Adrenal gland (tissue), 12 donors: ENCODE results near the gene ARL4A. TPM values are rescaled to one million over a fixed set of nuclear protein-coding genes. Genes with fewer than 3 reads are reported as not detected.

Source experiments
- DNase-seq, 7 donors: peaks; one replicate each; pipeline ENCODE4 v3.0.0-alpha.2; 2019 to 2020
- H3K27ac ChIP-seq, 5 donors: fragments of 200-600 bp; sonication (generic) in 4 of 5; 1 replicate in 3 of 5; 2 replicates in 2 of 5; pipeline versions ENCODE4 v1.5.1 to v1.8.0; 2016 to 2020; ENCODE audit warnings: mild to moderate bottlenecking in 1 of 5
- H3K27me3 ChIP-seq: fragments of 200-600 bp; 2 replicates; pipeline ENCODE4 v1.8.0; 2021
- H3K36me3 ChIP-seq, 2 donors: fragments of 200-600 bp; replicated peaks in 1 of 2; 1 replicate in 1 of 2; 2 replicates in 1 of 2; pipeline versions ENCODE4 v1.5.1 to v1.8.0; 2018 to 2022
- H3K4me1 ChIP-seq, 2 donors: fragments of 200-600 bp; replicated peaks in 1 of 2; 1 replicate in 1 of 2; 2 replicates in 1 of 2; pipeline versions ENCODE4 v1.5.1 to v1.8.0; 2018 to 2021
- H3K4me3 ChIP-seq, 4 donors: fragments of 200-600 bp; sonication (generic) in 3 of 4; one replicate each; pipeline ENCODE4 v1.5.1; 2016 to 2018
- H3K9me3 ChIP-seq, 3 donors: fragments of 200-600 bp; sonication (generic) in 1 of 3; replicated peaks in 1 of 3; 1 replicate in 2 of 3; 2 replicates in 1 of 3; pipeline versions ENCODE4 v1.5.1 to v1.8.0; 2016 to 2021
- POLR2A ChIP-seq, 2 donors: fragments of 450-650 bp; IDR thresholded peaks; one replicate each; pipeline ENCODE4 v1.6.1; 2017; ENCODE audit warnings: antibody characterized with exemption in 2 of 2, mild to moderate bottlenecking in 2 of 2, moderate library complexity in 1 of 2
- WGBS, 4 donors: extraction: QIAGEN DNeasy Blood & Tissue Kit in 2 of 4; methylation state at CpG; one replicate each; pipeline versions ENCODE4 v1.1.5 to v1.1.7; 2013 to 2017; 5-methylcytosine and 5-hydroxymethylcytosine counted together
- intact Hi-C, 2 donors: fragments of 100-400 bp; cut with DNase I; formaldehyde crosslinking; loops; one replicate each; pipeline versions ENCODE4 v1.14.1 to v1.15.0; 2022 to 2023
- polyA plus RNA-seq, 3 donors: library from polyadenylated mRNA; stranded (reverse); fragments of 200-250 nt in 2 of 3; fragments of 350-450 nt in 1 of 3; fragmentation: Illumina TruSeq in 1 of 3; extraction: RNeasy Lipid Tissue Mini Kit (QIAGEN cat#74804) in 1 of 3; gene quantifications; one replicate each; pipeline ENCODE4 v1.2.3, GENCODE V29; 2013 to 2014
- total RNA-seq, 9 donors: library from RNA; depleted of rRNA in 4 of 9; stranded (reverse); fragments of >200 nt in 4 of 9; fragments of 120-200 nt in 1 of 9; fragmentation: NEBNext Ultra II Directional in 1 of 9; extraction: Animal tissue kit (Norgen Biotek cat#: 25700) in 1 of 9; gene quantifications; one replicate each; pipeline versions ENCODE4 v1.1.0 to v1.2.4, GENCODE V29; 2013 to 2023
- TF ChIP-seq, protein P1 (sequence below), 6 experiments: fragments of 450-650 bp in 4 of 6; fragments of 200-600 bp in 2 of 6; sonication (generic) in 1 of 6; IDR thresholded peaks; 1 replicate in 5 of 6; 2 replicates in 1 of 6; pipeline versions ENCODE4 v1.5.1 to v1.8.0; 2016 to 2021; ENCODE audit warnings: antibody characterized with exemption in 6 of 6, mild to moderate bottlenecking in 2 of 6, moderate library complexity in 1 of 6
- donor health status: healthy with polysubstance abuse.
- donor health status: Bipolar disorder and iron deficiency.
- donor health status: DM: yes; HTN: yes; CAD: no.
- donor health status: DM: no; HTN: no; CAD: no.
- donor health status: DM: no; HTN: no; CAD: no.
- donor health status: DM: yes; HTN: yes; CAD: no.

The ARL4A gene
- total and polyA plus RNA-seq, 12 donors: 7.7 to 27.8 (median 10.1) TPM

DNA sequence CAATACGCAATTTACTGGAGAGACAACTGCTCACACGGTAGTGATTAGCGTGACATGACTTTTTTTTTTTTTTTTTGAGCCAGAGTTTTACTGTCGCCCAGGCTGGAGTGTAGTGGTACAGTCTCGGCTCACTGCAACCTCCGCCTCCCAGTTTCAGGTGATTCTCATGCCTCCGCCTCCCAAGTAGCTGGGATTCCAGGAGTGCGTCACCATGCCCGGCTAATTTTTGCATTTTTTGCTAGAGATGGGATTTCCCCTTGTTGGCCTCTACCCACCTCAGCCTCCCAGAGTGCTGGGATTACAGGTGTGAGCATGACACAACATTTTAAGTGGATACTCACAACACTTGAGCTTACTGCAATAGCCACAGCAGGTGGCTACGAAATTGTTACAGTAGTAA lies 11.9 kb downstream of the ARL4A start:
- Histone ChIP-seq H3K4me1 (no peaks in the 10 kb centered on the region), H3K36me3 (no peaks in the 10 kb centered on the region), H3K27ac (no peak overlapping the region), H3K9me3 (no peaks in the 10 kb centered on the region), H3K4me3 (no peak overlapping the region), H3K27me3 (no peaks in the 10 kb centered on the region)
- no peak for TF ChIP-seq POLR2A (IDR thresholded peaks at IDR 0.05)
- TF ChIP-seq, protein P1, sequence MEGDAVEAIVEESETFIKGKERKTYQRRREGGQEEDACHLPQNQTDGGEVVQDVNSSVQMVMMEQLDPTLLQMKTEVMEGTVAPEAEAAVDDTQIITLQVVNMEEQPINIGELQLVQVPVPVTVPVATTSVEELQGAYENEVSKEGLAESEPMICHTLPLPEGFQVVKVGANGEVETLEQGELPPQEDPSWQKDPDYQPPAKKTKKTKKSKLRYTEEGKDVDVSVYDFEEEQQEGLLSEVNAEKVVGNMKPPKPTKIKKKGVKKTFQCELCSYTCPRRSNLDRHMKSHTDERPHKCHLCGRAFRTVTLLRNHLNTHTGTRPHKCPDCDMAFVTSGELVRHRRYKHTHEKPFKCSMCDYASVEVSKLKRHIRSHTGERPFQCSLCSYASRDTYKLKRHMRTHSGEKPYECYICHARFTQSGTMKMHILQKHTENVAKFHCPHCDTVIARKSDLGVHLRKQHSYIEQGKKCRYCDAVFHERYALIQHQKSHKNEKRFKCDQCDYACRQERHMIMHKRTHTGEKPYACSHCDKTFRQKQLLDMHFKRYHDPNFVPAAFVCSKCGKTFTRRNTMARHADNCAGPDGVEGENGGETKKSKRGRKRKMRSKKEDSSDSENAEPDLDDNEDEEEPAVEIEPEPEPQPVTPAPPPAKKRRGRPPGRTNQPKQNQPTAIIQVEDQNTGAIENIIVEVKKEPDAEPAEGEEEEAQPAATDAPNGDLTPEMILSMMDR (IDR thresholded peaks at IDR 0.05): no peak
- 91 to 97% (median 95%) methylated on average over 10 of the region's 10 CpGs for WGBS, 4 donors
- no peak for DNase-seq
- intact Hi-C loops: no loop called here

DNA sequence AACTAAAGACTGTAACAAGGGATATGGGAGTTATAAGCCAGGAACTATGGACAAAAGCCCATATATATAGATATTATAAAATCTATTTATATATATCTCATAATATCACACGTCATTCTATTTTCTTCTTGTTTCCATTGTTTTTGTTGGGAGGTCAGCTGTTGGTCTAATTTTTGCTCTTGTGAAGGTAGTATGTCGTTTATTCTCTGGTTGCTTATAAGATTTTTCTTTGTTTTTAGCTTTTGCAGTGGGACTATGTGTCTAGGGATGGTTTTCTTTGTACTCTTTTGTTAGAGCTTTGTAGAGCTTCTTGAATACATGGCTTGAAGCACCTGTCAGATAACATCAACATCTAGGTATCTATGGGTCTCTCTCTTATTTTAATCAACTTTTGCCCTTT lies 14.0 kb downstream of the ARL4A start:
- Histone ChIP-seq H3K27me3 (no peaks in the 10 kb centered on the region), H3K4me3 (no peak overlapping the region), H3K27ac (no peak overlapping the region), H3K36me3 (no peaks in the 10 kb centered on the region), H3K4me1 (no peaks in the 10 kb centered on the region), H3K9me3 (no peaks in the 10 kb centered on the region)
- intact Hi-C loops: no loop called here
- TF ChIP-seq, protein P1 (IDR thresholded peaks at IDR 0.05): no peak
- TF ChIP-seq POLR2A (IDR thresholded peaks at IDR 0.05): no peak
- no peak for DNase-seq
- 78 to 93% (median 82%) methylated on average over 2 of the region's 2 CpGs for WGBS, 4 donors

DNA sequence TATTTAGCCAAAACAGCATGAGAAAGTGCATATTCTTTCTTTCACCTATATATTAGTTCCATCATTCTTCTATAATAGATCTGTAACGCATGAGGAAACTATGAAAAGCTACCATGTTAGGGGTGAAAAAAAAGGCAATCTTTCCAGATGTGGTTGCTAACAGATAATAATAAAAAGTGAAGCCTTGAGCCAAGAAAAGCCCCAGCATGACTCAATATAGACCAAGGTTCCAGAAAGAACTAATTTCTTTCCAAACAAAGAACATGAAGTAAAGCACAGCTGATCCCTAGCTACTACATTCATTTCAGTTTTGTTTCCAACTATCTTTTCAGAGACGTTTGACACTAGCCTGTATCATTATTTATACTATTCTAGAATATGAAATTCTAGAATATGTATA lies 16.4 kb downstream of the ARL4A start:
- no peak for DNase-seq
- H3K4me1 ChIP-seq: no peaks in the 10 kb centered on the region
- intact Hi-C loops: no loop called here
- H3K27ac ChIP-seq: no peak overlapping the region
- no peaks in the 10 kb centered on the region for H3K27me3 ChIP-seq
- H3K4me3 ChIP-seq: no peak overlapping the region
- H3K9me3 ChIP-seq: no peaks in the 10 kb centered on the region
- TF ChIP-seq POLR2A (IDR thresholded peaks at IDR 0.05): no peak
- TF ChIP-seq, protein P1 (IDR thresholded peaks at IDR 0.05): no peak
- H3K36me3 ChIP-seq: no peaks in the 10 kb centered on the region
- 57 to 84% (median 70%) methylated on average over 2 of the region's 2 CpGs for WGBS, 4 donors

DNA sequence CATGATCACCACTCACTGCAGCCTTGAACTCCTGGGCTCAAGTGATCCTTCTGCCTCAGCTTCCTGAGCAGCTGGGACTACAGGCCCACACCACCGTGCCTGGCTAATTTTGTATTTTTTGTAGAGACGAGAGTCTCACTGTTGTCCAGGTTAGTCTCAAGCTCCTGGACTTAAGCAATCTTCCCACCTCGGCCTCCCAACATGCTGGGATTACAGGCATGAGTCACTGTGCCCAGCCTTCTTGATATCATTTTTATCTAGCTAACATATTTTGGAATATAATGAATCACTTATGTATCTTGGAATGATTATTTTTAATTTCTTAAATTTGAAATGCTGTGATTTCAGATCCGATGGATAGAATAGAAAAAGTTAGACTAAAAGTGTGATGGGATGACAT lies 18.4 kb downstream of the ARL4A start:
- Histone ChIP-seq H3K27ac (no peak overlapping the region), H3K9me3 (no peaks in the 10 kb centered on the region), H3K4me1 (no peaks in the 10 kb centered on the region), H3K27me3 (no peaks in the 10 kb centered on the region), H3K36me3 (no peaks in the 10 kb centered on the region), H3K4me3 (no peak overlapping the region)
- WGBS, 4 donors: 64 to 79% (median 68%) methylated on average over 4 of the region's 4 CpGs
- TF ChIP-seq, protein P1 (IDR thresholded peaks at IDR 0.05): no peak
- intact Hi-C loops: no loop called here
- DNase-seq: peak in 2 of 7 donors; percentile 10 to 16
